Trophoblast cell (in vitro differentiated cells and primary cell): ENCODE measurements around the gene THSD4.
A peak's percentile ranks its signal among the peaks of the same experiment; 100 is the strongest.

ENCODE experiments used
- DNase-seq, 2 donors: peaks; one replicate each; pipeline ENCODE4 v3.0.0-alpha.2; 2016
- H2AFZ ChIP-seq: 2 replicates; pipeline ENCODE4 v1.6.1; 2013; ENCODE audit warnings: low read length, moderate library complexity, mild to moderate bottlenecking; ENCODE audit not compliant: insufficient read depth, poor library complexity
- H2AK5ac ChIP-seq: 2 replicates; pipeline ENCODE4 v1.6.1; 2013; ENCODE audit warnings: mild to moderate bottlenecking, low read length
- H2BK120ac ChIP-seq: 2 replicates; pipeline ENCODE4 v1.6.1; 2013; ENCODE audit warnings: low read length, mild to moderate bottlenecking, moderate library complexity; ENCODE audit not compliant: insufficient read depth, poor library complexity
- H2BK12ac ChIP-seq: 2 replicates; pipeline ENCODE4 v1.6.1; 2013; ENCODE audit warnings: mild to moderate bottlenecking, low read length, moderate library complexity
- H2BK5ac ChIP-seq: 2 replicates; pipeline ENCODE4 v1.6.1; 2013; ENCODE audit warnings: low read length, low read depth, moderate library complexity, mild to moderate bottlenecking; ENCODE audit not compliant: poor library complexity
- H3K14ac ChIP-seq: 2 replicates; pipeline ENCODE4 v1.6.1; 2013; ENCODE audit warnings: mild to moderate bottlenecking, low read length
- H3K18ac ChIP-seq: 2 replicates; pipeline ENCODE4 v1.6.1; 2013; ENCODE audit warnings: mild to moderate bottlenecking, low read length
- H3K23ac ChIP-seq: 2 replicates; pipeline ENCODE4 v1.6.1; 2013; ENCODE audit warnings: low read length
- H3K27ac ChIP-seq: 2 replicates; pipeline ENCODE4 v1.5.1; 2013; ENCODE audit warnings: low read depth, mild to moderate bottlenecking, inconsistent platforms, low read length, moderate library complexity
- H3K27me3 ChIP-seq: 2 replicates; pipeline ENCODE4 v1.6.1; 2013; ENCODE audit warnings: inconsistent platforms, mild to moderate bottlenecking, low read length, moderate library complexity; ENCODE audit not compliant: insufficient read depth
- H3K36me3 ChIP-seq, 2 experiments: 1 replicate in 1 of 2; 2 replicates in 1 of 2; pipeline ENCODE4 v1.6.1; 2013; ENCODE audit warnings: low read length in 2 of 2, mild to moderate bottlenecking in 2 of 2, moderate library complexity in 1 of 2; ENCODE audit not compliant: insufficient read depth in 2 of 2, control insufficient read depth in 1 of 2
- H3K4ac ChIP-seq: 2 replicates; pipeline ENCODE4 v1.6.1; 2013; ENCODE audit warnings: low read depth, mild to moderate bottlenecking, low read length, moderate library complexity
- H3K4me1 ChIP-seq, 2 experiments: 1 replicate in 1 of 2; 2 replicates in 1 of 2; pipeline ENCODE4 v1.6.1; 2013; ENCODE audit warnings: low read length in 2 of 2, mild to moderate bottlenecking in 2 of 2, moderate library complexity in 1 of 2; ENCODE audit not compliant: insufficient read depth in 2 of 2, control insufficient read depth in 1 of 2
- H3K4me2 ChIP-seq: 2 replicates; pipeline ENCODE4 v1.6.1; 2013; ENCODE audit warnings: inconsistent platforms, mild to moderate bottlenecking, low read length, moderate library complexity
- H3K4me3 ChIP-seq: 2 replicates; pipeline ENCODE4 v1.5.1; 2013; ENCODE audit warnings: mild to moderate bottlenecking, low read depth, low read length, inconsistent platforms
- H3K79me1 ChIP-seq: one replicate; pipeline ENCODE4 v1.6.1; 2013; ENCODE audit warnings: low read length
- H3K79me2 ChIP-seq: 2 replicates; pipeline ENCODE4 v1.6.1; 2013; ENCODE audit warnings: low read length, mild to moderate bottlenecking; ENCODE audit not compliant: control insufficient read depth, insufficient read depth, poor library complexity
- H3K9ac ChIP-seq: 2 replicates; pipeline ENCODE4 v1.6.1; 2013; ENCODE audit warnings: mild to moderate bottlenecking, low read length
- H3K9me3 ChIP-seq: 2 replicates; pipeline ENCODE4 v1.6.1; 2013; ENCODE audit warnings: low read depth, mild to moderate bottlenecking, control low read depth, inconsistent platforms, low read length; ENCODE audit not compliant: insufficient read depth
- H4K12ac ChIP-seq: 2 replicates; pipeline ENCODE4 v1.6.1; 2013; ENCODE audit warnings: low read depth, mild to moderate bottlenecking, low read length, moderate library complexity
- H4K8ac ChIP-seq: 2 replicates; pipeline ENCODE4 v1.6.1; 2013; ENCODE audit warnings: low read depth, mild to moderate bottlenecking, low read length, moderate library complexity
- H4K91ac ChIP-seq: one replicate; pipeline ENCODE4 v1.6.1; 2013; ENCODE audit warnings: low read depth, mild to moderate bottlenecking, low read length, moderate library complexity
- WGBS: extraction: QIAGEN DNeasy Blood & Tissue Kit; methylation state at CpG from one replicate; pipeline ENCODE4 v1.1.7; 2013; ENCODE audit warnings: missing lambda C conversion rate; ENCODE audit not compliant: insufficient read length, insufficient coverage; ENCODE audit errors: extremely low coverage; 5-methylcytosine and 5-hydroxymethylcytosine counted together

THSD4 gene

DNA sequence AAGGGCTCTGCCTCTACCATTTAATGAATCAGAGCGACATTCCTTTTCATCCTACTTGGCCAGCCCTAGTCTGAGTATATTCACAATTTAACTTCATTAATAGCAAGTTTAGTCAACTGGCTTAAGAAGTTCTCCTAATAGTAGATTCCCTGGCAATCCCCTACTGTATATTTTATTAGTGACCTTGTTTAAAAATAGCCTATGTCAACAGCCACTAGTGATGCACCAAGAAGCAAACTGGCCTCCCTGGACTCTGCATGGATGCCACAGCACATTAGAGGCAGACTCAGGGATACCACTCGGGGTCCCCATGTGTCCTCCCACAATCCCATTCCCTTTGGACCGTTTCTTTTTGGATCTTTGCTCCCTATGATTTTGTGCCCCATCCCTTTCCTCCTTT lies 83.6 kb downstream of the THSD4 start:
- H3K4me3 ChIP-seq = no peak overlapping the region
- no peak overlapping the region for H2BK12ac ChIP-seq
- H3K4me1 ChIP-seq = no peaks in the 10 kb centered on the region
- no peak overlapping the region for H2AK5ac ChIP-seq
- H4K91ac ChIP-seq = no peak overlapping the region
- H4K12ac ChIP-seq = no peak overlapping the region
- no peak overlapping the region for H3K9ac ChIP-seq
- no peak overlapping the region for H4K8ac ChIP-seq
- DNase-seq = no peak
- no peaks in the 10 kb centered on the region for H3K79me1 ChIP-seq
- no peaks in the 10 kb centered on the region for H3K36me3 ChIP-seq
- no peak overlapping the region for H3K4me2 ChIP-seq
- peaks cover 5% of the 10 kb centered on the region for H3K9me3 ChIP-seq
- no peak overlapping the region for H3K23ac ChIP-seq
- H2BK120ac ChIP-seq = no peak overlapping the region
- no CpG with 5 or more reads among the region's 3 CpGs for WGBS
- H3K27ac ChIP-seq = no peak overlapping the region
- no peak overlapping the region for H3K4ac ChIP-seq
- H2AFZ ChIP-seq = no peak overlapping the region
- no peak overlapping the region for H3K14ac ChIP-seq
- no peaks in the 10 kb centered on the region for H3K27me3 ChIP-seq
- no peak overlapping the region for H2BK5ac ChIP-seq
- H3K79me2 ChIP-seq = no peaks in the 10 kb centered on the region
- H3K18ac ChIP-seq = no peak overlapping the region

DNA sequence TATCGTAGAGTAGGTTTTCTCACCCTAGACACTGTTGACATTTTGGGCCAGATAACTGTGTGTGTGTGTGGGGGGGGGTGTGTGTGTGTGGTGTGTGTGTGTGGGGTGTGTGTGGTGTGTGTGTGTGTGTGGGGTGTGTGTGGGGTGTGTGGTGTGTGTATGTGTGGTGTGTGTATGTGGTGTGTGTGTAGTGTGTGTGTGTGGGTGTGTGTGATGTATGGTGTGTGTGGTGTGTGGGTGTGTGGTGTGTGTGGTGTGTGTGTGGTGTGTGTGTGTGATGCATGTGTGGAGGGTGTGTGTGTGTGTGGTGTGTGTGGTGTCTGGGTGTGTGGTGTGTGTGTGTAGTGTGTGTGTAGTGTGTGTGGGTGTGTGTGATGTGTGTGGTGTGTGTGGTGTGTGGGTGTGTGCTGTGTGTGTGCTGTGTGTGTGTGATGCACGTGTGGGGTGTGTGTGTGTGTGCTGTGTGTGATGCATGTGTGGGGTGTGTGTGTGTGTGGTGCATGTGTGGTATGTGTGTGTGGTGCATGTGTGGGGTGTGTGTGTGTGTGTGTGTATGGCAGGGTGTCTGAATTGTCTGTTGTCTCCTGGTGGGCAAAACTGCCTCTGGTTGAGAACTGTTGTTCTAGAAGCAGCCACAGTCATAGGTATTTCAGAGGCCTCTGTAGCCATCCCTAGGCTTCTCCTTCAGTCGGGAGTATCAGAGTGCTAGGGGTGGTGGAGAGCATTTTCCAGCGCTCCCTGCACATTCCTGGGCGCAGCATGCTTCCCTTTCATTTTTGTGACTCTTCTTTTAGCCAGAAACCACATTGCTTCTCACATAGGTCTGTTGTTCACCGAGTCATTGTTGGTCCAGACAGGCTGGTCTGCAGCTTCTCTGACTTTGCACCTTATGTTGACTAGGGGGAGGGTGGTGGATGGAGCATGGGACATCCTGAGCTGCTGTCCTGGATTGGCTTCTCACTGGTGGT lies 84.4 kb downstream of the THSD4 start:
- H3K9me3 ChIP-seq = peaks cover 5% of the 10 kb centered on the region
- no peak overlapping the region for H3K4ac ChIP-seq
- no peak overlapping the region for H4K12ac ChIP-seq
- no peak overlapping the region for H2AK5ac ChIP-seq
- no peak overlapping the region for H3K27ac ChIP-seq
- no peaks in the 10 kb centered on the region for H3K79me2 ChIP-seq
- H3K27me3 ChIP-seq = no peaks in the 10 kb centered on the region
- H2AFZ ChIP-seq = no peak overlapping the region
- H3K14ac ChIP-seq = no peak overlapping the region
- no peak overlapping the region for H2BK12ac ChIP-seq
- no peaks in the 10 kb centered on the region for H3K36me3 ChIP-seq
- H3K18ac ChIP-seq = no peak overlapping the region
- H2BK5ac ChIP-seq = no peak overlapping the region
- no peaks in the 10 kb centered on the region for H3K79me1 ChIP-seq
- H2BK120ac ChIP-seq = no peak overlapping the region
- H3K23ac ChIP-seq = peak overlapping the region; percentile 0
- no peak overlapping the region for H3K9ac ChIP-seq
- no peak overlapping the region for H4K8ac ChIP-seq
- H3K4me3 ChIP-seq = peak overlapping the region; percentile 41
- no CpG with 5 or more reads among the region's 6 CpGs for WGBS
- H4K91ac ChIP-seq = no peak overlapping the region
- no peaks in the 10 kb centered on the region for H3K4me1 ChIP-seq
- no peak overlapping the region for H3K4me2 ChIP-seq
- no peak for DNase-seq

DNA sequence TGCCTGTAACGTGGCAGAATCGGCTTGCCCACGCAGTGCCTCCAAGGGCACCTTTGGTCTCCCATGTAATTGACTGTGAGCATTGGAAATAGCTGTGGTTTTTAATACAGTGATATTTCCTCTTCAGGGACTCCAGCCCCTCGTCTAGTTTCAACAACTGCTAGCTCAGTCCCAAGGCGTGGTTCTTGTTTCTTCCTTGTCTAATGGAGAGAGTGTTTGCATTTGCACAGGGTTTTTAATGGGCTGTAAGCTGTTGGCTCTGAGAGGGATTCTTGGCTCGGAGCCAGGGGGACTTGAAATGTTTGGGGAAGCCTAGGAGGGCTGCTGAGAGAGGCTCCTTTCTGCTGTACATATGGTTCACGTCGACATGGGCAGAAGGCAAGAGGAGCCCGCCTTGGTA lies 86.2 kb downstream of the THSD4 start:
- no peaks in the 10 kb centered on the region for H3K36me3 ChIP-seq
- no peak overlapping the region for H3K14ac ChIP-seq
- H3K79me2 ChIP-seq = no peaks in the 10 kb centered on the region
- H3K18ac ChIP-seq = no peak overlapping the region
- no CpG with 5 or more reads among the region's 9 CpGs for WGBS
- no peak overlapping the region for H2AFZ ChIP-seq
- H2BK5ac ChIP-seq = no peak overlapping the region
- H3K27ac ChIP-seq = no peak overlapping the region
- H4K8ac ChIP-seq = no peak overlapping the region
- no peak overlapping the region for H3K4me3 ChIP-seq
- no peaks in the 10 kb centered on the region for H3K79me1 ChIP-seq
- H3K4me2 ChIP-seq = no peak overlapping the region
- H3K27me3 ChIP-seq = no peaks in the 10 kb centered on the region
- peaks cover 5% of the 10 kb centered on the region for H3K9me3 ChIP-seq
- H3K4ac ChIP-seq = no peak overlapping the region
- H2BK12ac ChIP-seq = no peak overlapping the region
- no peak overlapping the region for H3K23ac ChIP-seq
- H4K12ac ChIP-seq = no peak overlapping the region
- no peak overlapping the region for H3K9ac ChIP-seq
- H2AK5ac ChIP-seq = no peak overlapping the region
- no peak overlapping the region for H4K91ac ChIP-seq
- no peaks in the 10 kb centered on the region for H3K4me1 ChIP-seq
- DNase-seq = no peak
- H2BK120ac ChIP-seq = no peak overlapping the region

DNA sequence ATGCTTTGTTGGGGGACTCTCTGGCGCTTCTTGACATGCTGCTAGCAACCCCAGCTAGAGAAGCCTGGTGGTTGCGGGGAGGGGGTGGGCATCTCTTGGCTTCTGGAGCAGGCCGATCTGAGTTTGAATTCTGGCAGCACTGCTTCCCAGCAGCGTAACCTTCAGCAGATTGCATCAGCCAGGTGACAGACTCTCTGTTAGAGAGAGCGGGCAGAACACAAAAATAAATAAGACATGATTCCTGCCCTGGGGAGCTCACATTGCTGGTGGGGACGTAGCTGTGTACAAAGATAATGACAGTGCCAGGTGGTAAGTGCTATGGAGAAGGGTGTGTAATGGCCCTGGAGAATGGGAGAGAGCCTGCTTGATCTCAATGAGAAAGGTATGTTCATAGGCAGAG lies 87.4 kb downstream of the THSD4 start:
- H3K4me3 ChIP-seq = no peak overlapping the region
- H3K4me1 ChIP-seq = no peaks in the 10 kb centered on the region
- H3K79me1 ChIP-seq = no peaks in the 10 kb centered on the region
- H4K91ac ChIP-seq = no peak overlapping the region
- H3K4me2 ChIP-seq = no peak overlapping the region
- H3K27ac ChIP-seq = no peak overlapping the region
- H3K79me2 ChIP-seq = no peaks in the 10 kb centered on the region
- no peak overlapping the region for H3K23ac ChIP-seq
- H3K9me3 ChIP-seq = peaks cover 5% of the 10 kb centered on the region
- no peak overlapping the region for H2BK12ac ChIP-seq
- no peaks in the 10 kb centered on the region for H3K36me3 ChIP-seq
- H3K4ac ChIP-seq = no peak overlapping the region
- DNase-seq = no peak
- H2BK5ac ChIP-seq = no peak overlapping the region
- H3K27me3 ChIP-seq = no peaks in the 10 kb centered on the region
- H2AFZ ChIP-seq = no peak overlapping the region
- no peak overlapping the region for H4K12ac ChIP-seq
- no peak overlapping the region for H3K14ac ChIP-seq
- no peak overlapping the region for H2BK120ac ChIP-seq
- H2AK5ac ChIP-seq = no peak overlapping the region
- WGBS = no CpG with 5 or more reads among the region's 6 CpGs
- H4K8ac ChIP-seq = no peak overlapping the region
- H3K9ac ChIP-seq = no peak overlapping the region
- no peak overlapping the region for H3K18ac ChIP-seq
